AG04450 (cell line): ENCODE measurements around the gene PRUNE2. TPM values are rescaled to one million over a fixed set of nuclear protein-coding genes. Genes with fewer than 3 reads are reported as not detected.

ENCODE experiments used
- CTCF ChIA-PET: fragments of 300-600, 350-600 bp; formaldehyde crosslinking; extraction: SDS; loops from one replicate; lab custom pipeline; 2022; ENCODE audit warnings: antibody characterized with exemption, inconsistent platforms; lab: Charles Lee
- POLR2A ChIA-PET: fragments of 350-600 bp; formaldehyde crosslinking; extraction: SDS; loops from one replicate; lab custom pipeline; 2021; ENCODE audit warnings: antibody characterized with exemption, inconsistent platforms; lab: Yijun Ruan, JAX
- DNase-seq: peaks from one replicate; pipeline ENCODE4 v3.0.0-alpha.2; 2011; ENCODE audit warnings: low read depth, low spot score
- H3K27ac ChIP-seq: one replicate; pipeline ENCODE4 v1.5.1; 2012; ENCODE audit warnings: low read depth, low read length, control low read depth
- H3K27me3 ChIP-seq: one replicate; pipeline ENCODE4 v1.6.0; 2012; ENCODE audit warnings: low read length; ENCODE audit not compliant: control insufficient read depth, insufficient read depth
- H3K4me3 ChIP-seq: 2 replicates; pipeline ENCODE4 v1.5.1; 2011; ENCODE audit warnings: mild to moderate bottlenecking, low read depth, low read length, control low read depth
- H3K9me3 ChIP-seq: 2 replicates; pipeline ENCODE4 v1.5.1; 2012; ENCODE audit warnings: low read length; ENCODE audit not compliant: control insufficient read depth, insufficient read depth
- CTCF ChIP-seq: IDR thresholded peaks from 2 replicates; pipeline ENCODE4 v1.5.1; 2011; ENCODE audit warnings: low read depth, low read length, control low read depth, inconsistent platforms
- polyA plus RNA-seq: library from polyadenylated mRNA; depleted of rRNA; stranded (reverse); fragments of >200 nt; gene quantifications from 2 replicates; pipeline ENCODE4 v1.2.3, GENCODE V29; 2011

PRUNE2 gene
- polyA plus RNA-seq, 1 experiment: 1.1 TPM

- no peak for DNase-seq
- ChIA-PET CTCF (no interaction called here), POLR2A (no interaction called here)
- H3K27ac ChIP-seq: no peak overlapping the region
- peaks cover 3% of the 10 kb centered on the region for H3K27me3 ChIP-seq
- H3K4me3 ChIP-seq: no peak overlapping the region
- no peaks in the 10 kb centered on the region for H3K9me3 ChIP-seq
- TF ChIP-seq CTCF: no peak
These were observed 189.7 kb downstream of the PRUNE2 start for GRCh38 chr9:76716085-76716672.

- TF ChIP-seq CTCF: no peak
- Histone ChIP-seq H3K27ac (no peak overlapping the region), H3K9me3 (no peaks in the 10 kb centered on the region), H3K4me3 (no peak overlapping the region), H3K27me3 (peaks cover 3% of the 10 kb centered on the region)
- DNase-seq: no peak
- POLR2A ChIA-PET: no interaction called here
- CTCF ChIA-PET: interaction anchor here (1.9 kb wide), 1 partner anchor 9 kb away, joined by 5 read pairs; no protein-coding TSS in a partner anchor
These were observed 192.5 kb downstream of the PRUNE2 start for GRCh38 chr9:76713381-76713780.

- no peak for TF ChIP-seq CTCF
- no peak for DNase-seq
- ChIA-PET CTCF (no interaction called here), POLR2A (no interaction called here)
- peaks cover 10% of the 10 kb centered on the region for H3K27me3 ChIP-seq
- H3K4me3 ChIP-seq: no peak overlapping the region
- H3K9me3 ChIP-seq: no peaks in the 10 kb centered on the region
- H3K27ac ChIP-seq: no peak overlapping the region
These were observed 196.9 kb downstream of the PRUNE2 start for GRCh38 chr9:76709020-76709419.

GRCh38 chr9:76707510-76707909 is 198.4 kb downstream of the PRUNE2 start:
- Histone ChIP-seq H3K9me3 (no peaks in the 10 kb centered on the region), H3K27me3 (peaks cover 10% of the 10 kb centered on the region), H3K4me3 (no peak overlapping the region), H3K27ac (no peak overlapping the region)
- no peak for DNase-seq
- TF ChIP-seq CTCF: no peak
- CTCF ChIA-PET: interaction anchor here (3.9 to 4.3 kb wide), 2 partner anchors 303 to 314 kb away, joined by 27 to 30 read pairs; partner anchors contain the start of gene RFK
- POLR2A ChIA-PET: no interaction called here

- POLR2A ChIA-PET: no interaction called here
- peak; percentile 68 for TF ChIP-seq CTCF
- H3K9me3 ChIP-seq: no peaks in the 10 kb centered on the region
- no peak overlapping the region for H3K27ac ChIP-seq
- no peak overlapping the region for H3K4me3 ChIP-seq
- DNase-seq: peak; percentile 82
- peaks cover 14% of the 10 kb centered on the region for H3K27me3 ChIP-seq
- CTCF ChIA-PET: interaction anchor here (0.6 to 5.7 kb wide), 19 partner anchors 8 to 658 kb away, joined by 3 to 42 read pairs (median 3); partner anchors contain the start of gene RFK
These were observed 201.2 kb downstream of the PRUNE2 start for GRCh38 chr9:76704593-76705204.
